G401.6 (cell line): Measurements from ENCODE around the gene CELA3B.
A peak's percentile ranks its signal among the peaks of the same experiment; 100 is the strongest.
"Not testable (repeated sequence)": the region's sequence is repeated elsewhere in the genome, so short reads cannot be mapped to it uniquely, and the experiment has no call there.

Experiments
- FAIRE-seq: peaks from 2 replicates; lab custom pipeline; 2012; peaks lifted over from hg19 to GRCh38; lab: Jason Lieb, UNC

The CELA3B gene

GRCh38 chr1:21976703-21977239 is at the start of gene CELA3B:
Gene CELA3B (plus strand): TSS chr1:21977022. CDS start chr1:21977040, 18 bp downstream.
- not testable (repeated sequence) for FAIRE-seq

DNA sequence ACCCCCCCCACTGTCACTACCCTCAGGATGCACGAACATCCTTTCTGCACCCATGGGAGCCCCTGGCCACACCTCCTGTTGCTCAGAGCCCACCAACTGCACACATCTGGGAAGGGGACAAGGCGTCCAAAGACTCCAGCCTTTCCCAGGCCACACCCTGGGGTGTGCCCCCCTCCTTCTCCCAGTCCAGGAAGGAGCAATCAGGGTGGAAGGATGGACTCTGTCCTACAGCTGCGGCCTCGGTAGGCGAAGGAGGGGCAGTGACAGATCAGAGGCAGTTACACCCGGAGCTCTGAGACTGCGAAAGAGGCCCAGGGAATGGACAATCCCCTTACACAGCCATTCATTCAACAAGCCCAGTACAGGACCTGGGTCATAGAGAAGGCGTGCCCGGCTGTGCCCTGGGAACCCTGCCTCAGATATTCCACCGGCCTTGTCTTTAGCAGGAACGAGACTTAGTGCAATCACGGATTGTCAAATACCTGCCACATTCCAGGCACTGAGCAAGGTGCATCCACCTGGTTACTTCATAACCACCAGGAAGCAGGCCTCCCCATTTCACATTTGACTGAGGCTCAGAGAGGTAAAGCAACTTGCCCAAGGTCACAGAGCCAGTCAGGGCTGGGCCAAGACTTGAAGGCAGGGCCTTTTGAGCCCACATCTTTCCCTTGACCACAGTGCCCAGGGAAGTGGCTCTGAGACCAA is 49.1 kb upstream of the CELA3B start:
- no peak for FAIRE-seq

DNA sequence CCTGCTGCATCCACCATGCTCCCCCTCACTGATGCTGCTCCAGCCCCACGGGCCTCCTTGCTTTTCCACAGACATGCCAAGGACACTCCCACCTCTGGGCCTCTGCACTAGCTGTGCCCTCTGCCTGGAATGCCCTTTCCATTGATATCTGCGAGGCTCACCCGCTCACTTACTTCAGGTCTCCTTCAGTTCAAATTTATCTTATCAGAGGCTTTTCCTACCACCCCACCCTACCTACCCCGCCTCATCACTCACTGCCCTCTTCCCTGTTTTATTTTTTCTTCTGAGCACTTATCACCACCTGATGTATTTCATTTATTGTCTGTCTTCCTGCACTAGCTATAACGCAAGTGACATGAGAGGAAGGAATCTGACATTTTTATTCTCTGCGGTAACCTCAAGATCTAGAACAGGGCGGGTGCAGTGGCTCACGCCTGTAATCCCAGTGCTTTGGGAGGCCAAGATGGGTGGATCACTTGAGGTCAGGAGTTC is 46.7 kb upstream of the CELA3B start:
- FAIRE-seq, result no peak

GRCh38 chr1:21930629-21931170 is 46.1 kb upstream of the CELA3B start:
- no peak for FAIRE-seq

DNA sequence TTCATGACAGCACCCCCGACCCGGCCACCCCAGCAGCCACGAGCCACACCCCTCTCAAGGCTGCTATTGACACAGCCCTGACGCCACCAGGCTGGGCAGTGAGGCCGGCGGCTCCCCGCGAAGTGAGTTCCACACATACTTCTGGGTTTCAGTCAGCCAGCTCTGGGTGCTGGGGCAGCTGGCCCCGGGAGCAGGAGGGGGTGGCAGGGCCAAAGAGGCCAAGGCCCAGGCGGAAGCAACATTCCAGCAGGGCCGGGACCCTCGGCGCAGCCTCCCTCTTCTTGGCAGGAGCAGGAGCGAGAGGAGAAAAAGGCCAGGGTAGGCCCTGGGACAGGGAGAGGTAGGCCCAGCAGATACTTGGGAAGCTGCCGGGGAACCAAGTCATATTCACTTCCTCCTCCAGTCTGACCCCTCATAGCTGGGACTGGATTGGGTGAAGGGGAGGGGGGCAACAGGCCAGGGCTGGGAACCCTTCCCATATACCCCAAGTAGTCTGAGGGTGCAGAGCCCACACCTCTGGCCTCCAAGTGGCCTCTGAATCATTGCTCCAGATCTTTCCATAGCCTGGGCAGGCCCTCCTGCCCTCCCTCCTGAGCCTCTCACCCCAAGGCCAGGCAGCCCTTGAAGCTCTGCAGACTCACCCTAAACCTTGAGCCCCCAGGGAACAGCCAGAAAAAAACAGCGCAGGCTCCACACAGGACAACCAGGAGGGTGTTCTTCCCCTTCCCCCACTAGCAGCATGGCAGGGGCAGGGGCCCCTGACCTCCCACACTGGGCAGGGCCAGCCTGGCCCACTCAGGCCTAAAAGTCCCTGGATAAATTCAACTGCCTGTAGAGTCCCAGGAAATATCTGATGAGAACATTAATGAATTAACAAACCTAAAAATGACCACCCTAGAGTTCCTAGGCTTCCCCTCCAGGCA is 45.4 kb upstream of the CELA3B start:
- no peak for FAIRE-seq

GRCh38 chr1:21932127-21932526 is 44.7 kb upstream of the CELA3B start:
- FAIRE-seq, result no peak

DNA sequence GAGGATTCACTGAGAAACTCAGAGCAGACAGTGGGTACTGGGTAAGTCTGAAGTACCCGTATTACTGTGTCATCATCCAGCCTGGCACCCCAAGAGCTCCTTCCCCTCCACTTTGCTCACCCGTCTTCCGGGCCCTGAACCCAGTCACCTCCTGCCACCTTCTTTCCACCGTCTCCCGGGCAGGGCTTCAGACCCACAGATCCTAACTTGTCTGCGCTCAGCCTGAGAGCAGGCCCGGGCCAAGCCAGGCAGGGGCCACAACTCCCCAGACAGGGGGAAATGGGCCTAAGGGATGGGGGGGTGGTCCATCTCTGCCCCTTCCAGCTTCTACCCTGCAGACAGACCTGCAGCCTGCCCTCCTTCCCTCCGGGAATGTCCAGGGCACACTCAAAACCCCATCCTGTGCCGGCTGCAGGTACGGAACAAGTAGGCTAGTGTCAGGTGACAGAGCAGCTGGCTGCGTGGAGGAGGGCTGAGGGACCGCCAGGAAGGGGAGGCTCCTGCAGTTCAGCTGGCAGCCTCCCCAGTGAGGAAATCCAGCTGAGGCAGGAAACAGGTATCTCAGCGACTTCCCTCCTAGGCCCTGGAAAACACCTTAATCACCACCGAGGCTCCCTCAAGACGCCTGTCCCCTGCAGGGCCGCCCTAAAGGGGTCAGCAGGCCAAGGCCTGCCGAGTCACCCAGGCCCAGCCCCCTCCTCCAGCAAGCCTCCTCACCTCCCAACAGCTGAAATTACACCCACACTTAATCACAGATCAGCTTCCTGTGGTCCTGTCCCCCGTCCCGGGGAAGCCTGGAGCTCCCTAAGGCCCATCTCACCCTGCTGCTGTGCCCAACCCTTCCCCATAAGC is 43.2 kb upstream of the CELA3B start:
- no peak for FAIRE-seq

GRCh38 chr1:21935393-21935804 is 41.4 kb upstream of the CELA3B start:
- no peak for FAIRE-seq

- no peak for FAIRE-seq
These were observed 40.9 kb upstream of the CELA3B start for GRCh38 chr1:21935891-21936365.

GRCh38 chr1:21936366-21937031 is 40.3 kb upstream of the CELA3B start:
- no peak for FAIRE-seq

DNA sequence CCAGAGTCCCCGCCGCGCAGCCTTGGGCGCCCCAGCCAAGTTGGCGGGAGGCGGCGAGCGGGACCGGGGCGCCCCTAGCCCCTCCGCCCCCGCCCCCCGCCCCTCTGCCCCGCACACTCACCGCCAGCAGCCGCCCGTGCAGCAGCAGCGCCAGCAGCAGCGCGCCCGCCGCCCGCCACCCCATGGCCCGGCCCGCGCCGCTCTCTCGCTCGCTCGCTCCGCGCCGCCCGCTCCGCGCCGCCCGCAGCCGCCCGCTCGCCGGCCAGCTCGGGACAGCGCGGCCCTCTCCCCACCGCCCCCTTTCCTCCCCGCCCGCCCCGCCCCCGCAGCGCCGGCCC is 39.8 kb upstream of the CELA3B start, which contains the start of gene HSPG2:
Gene HSPG2 (minus strand): TSS at position 277 of the 338 bp plus-strand sequence. CDS start 93 bp downstream, at position 184.
- FAIRE-seq, result no peak

DNA sequence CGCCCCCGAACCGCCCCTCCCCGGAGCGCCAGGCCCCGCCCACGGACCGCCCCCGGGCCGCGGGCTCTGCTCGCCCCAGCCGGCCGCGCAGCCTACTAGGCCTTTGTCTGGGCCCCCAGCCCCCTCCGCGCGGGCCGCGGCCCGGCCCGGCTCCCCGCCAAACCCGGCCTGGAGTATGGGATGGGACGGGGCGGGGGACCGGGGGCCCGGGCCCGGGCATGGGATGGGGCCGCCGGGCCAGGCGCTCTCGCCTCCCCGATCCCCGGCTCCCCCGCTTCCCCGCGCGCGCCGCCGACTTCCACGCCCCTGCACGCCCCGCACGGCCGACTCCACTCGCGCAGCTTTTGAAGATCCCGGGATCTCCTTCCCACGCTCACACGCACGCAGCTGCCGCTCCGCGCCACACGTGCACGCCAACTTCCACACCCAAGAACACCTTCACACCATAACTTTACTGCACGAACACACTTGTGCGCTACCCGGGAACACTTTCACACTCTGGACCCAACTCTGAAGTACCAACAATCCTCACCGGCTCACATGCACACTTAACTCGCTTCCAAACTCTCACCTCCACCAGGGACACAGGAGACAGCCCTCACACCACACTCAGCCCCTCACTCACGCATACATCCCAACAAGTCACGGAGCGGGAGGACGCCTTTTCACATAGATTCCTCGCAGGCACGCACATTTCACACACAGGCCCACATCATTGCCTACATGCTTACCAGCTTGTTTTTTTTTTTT is 39.3 kb upstream of the CELA3B start:
- no peak for FAIRE-seq

- FAIRE-seq, result no peak
These were observed 37.9 kb upstream of the CELA3B start for GRCh38 chr1:21938732-21939538.

DNA sequence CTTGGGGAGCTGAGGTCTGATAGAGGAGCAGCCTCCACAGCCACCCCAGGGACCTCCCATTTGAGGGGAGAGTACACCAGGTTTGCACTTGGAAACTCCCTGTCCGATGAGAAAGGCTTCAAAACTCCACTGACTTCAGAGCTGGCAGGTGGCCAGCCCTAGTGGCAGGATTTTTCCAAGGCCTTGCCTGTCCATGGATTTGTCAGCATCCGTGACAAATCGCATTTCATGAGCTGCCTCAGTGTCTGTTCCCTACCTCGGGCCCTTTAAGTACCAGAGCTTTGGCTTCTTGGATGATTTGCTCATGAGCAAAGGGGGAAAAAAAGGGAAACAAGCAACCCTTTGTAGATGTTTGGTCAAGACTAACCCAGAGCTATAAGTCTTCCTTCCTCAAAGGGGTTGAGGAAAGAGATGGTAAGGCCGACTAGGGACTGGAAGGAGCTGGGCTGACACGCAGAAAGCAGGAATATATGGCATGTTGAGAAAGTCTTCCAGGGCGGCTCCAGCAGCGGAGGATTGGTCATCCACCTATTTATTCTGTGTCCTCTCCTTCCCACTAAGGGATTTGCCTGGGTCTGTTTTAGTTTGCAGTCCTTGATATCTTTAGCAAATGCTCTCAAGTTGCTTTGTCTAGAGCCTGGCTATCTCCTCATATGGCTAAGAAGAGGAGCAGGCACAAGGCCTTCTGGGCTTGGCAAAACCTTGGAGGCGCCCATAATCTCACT is 37.0 kb upstream of the CELA3B start:
- FAIRE-seq, result peak; percentile 89

GRCh38 chr1:21940492-21940891 is 36.3 kb upstream of the CELA3B start:
- FAIRE-seq, result no peak

DNA sequence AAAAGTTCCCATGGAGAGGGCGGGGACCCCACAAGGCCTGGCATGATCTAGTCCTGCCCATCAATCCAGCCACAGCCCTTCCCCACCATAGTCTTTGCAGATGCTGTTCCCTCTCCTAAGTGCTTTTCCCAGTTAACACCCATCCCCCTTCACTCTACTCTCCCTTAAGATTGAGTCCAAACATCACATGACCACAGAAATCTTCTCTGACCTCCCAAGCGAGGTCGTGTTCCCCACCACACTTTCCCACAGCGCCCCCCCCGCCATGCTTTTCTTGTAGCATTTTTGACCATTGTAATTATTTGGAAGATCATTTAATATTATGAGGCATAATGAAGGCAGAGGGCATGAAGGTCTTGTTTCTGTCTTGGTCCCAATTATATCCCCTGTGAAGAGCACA is 35.5 kb upstream of the CELA3B start:
- no peak for FAIRE-seq

DNA sequence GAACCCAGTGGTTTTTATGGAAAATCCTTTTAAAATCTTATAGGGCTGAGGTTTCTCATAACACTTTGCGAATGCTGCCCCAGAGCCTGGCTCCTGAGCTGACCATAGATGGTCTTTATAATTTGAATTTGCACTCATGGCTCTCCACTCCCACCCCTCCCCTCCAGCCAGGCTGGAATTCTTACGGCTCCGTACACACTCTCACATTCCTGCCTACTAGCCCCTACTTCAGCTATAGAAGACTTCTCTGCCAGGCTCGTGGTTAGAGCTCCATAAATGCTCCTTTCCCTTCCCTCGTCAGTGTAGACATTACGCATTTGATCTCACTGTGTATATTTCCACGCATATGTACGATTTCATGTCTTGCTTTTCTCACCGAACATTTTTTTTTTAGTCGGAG is 34.4 kb upstream of the CELA3B start:
- no peak for FAIRE-seq

DNA sequence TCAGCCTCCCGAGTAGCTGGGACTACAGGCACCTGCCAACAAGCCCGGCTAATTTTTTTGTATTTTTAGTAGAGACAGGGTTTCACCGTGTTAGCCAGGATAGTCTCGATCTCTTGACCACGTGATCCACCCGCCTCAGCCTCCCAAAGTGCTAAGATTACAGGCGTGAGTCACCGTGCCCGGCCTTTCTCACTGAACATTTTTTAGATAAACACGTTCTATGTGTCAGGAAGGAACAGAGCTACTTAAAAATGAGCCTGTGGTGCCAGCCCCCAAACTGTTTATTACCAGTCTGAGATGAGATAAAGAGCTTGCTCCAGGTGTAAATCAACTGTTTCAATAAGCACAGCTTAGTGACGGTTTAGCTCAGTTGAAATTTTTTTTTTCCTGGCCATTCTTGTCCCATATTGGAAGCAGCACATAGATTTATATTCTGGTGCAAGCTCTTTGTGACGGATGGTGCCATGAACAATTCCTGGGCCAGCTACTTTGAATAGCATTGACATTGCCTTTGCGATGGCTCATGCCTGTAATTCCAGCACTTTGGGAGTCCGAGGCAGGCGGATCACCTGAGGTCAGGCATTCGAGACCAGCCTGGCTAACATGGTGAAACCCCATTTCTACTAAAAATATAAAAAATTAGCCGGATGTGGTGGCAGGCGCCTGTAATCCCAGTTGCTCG is 33.7 kb upstream of the CELA3B start:
- FAIRE-seq, result not testable (repeated sequence)
